ENCODE measurements around the gene VWA2.

GRCh38 chr10:114278884-114279191, 39.8 kb downstream of the VWA2 start:
- TF ChIP-seq, protein P1, sequence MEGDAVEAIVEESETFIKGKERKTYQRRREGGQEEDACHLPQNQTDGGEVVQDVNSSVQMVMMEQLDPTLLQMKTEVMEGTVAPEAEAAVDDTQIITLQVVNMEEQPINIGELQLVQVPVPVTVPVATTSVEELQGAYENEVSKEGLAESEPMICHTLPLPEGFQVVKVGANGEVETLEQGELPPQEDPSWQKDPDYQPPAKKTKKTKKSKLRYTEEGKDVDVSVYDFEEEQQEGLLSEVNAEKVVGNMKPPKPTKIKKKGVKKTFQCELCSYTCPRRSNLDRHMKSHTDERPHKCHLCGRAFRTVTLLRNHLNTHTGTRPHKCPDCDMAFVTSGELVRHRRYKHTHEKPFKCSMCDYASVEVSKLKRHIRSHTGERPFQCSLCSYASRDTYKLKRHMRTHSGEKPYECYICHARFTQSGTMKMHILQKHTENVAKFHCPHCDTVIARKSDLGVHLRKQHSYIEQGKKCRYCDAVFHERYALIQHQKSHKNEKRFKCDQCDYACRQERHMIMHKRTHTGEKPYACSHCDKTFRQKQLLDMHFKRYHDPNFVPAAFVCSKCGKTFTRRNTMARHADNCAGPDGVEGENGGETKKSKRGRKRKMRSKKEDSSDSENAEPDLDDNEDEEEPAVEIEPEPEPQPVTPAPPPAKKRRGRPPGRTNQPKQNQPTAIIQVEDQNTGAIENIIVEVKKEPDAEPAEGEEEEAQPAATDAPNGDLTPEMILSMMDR (IDR thresholded peaks at IDR 0.05): no peak
- TF ChIP-seq POLR2A (IDR thresholded peaks at IDR 0.05): no peak
